HepG2 (cell line): ENCODE measurements around the gene ARL2. TPM values are rescaled to one million over a fixed set of nuclear protein-coding genes. Genes with fewer than 3 reads are reported as not detected.

Experiments used
- HMGA1 ChIP-seq: sonication (generic); formaldehyde crosslinking; conservative IDR thresholded peaks from 2 replicates; pipeline ENCODE4 v1.4.0; 2020; ENCODE audit warnings: missing genetic modification reagents
- KDM5B ChIP-seq: sonication (generic); formaldehyde crosslinking; IDR thresholded peaks from 2 replicates; pipeline ENCODE4 v1.4.0; 2020; ENCODE audit warnings: missing genetic modification reagents, mild to moderate bottlenecking, borderline replicate concordance
- KLF12 ChIP-seq: sonication (generic); formaldehyde crosslinking; IDR thresholded peaks from 2 replicates; pipeline ENCODE4 v1.4.0; 2020; ENCODE audit warnings: missing genetic modification reagents, borderline replicate concordance
- KMT2B ChIP-seq: IDR thresholded peaks from 2 replicates; pipeline ENCODE4 v1.6.1; 2016; ENCODE audit warnings: missing genetic modification reagents, missing compliant biosample characterization
- MATR3 ChIP-seq: sonication (generic); formaldehyde crosslinking; IDR thresholded peaks from 2 replicates; pipeline ENCODE4 v1.4.0; 2020; ENCODE audit warnings: missing genetic modification reagents
- RARA ChIP-seq: IDR thresholded peaks from 2 replicates; pipeline ENCODE4 v1.6.1; 2016; ENCODE audit warnings: missing genetic modification reagents, missing compliant biosample characterization
- ZBTB7A ChIP-seq: sonication (generic); formaldehyde crosslinking; IDR thresholded peaks from 2 replicates; pipeline ENCODE4 v1.8.0; 2022; ENCODE audit warnings: mild to moderate bottlenecking, missing genetic modification reagents
- ZNF263 ChIP-seq: sonication (generic); formaldehyde crosslinking; IDR thresholded peaks from 2 replicates; pipeline ENCODE4 v1.4.0; 2020; ENCODE audit warnings: missing genetic modification reagents
- ZNF607 ChIP-seq: sonication (generic); formaldehyde crosslinking; IDR thresholded peaks from 2 replicates; pipeline ENCODE4 v1.5.1; 2020; ENCODE audit warnings: missing genetic modification reagents, mild to moderate bottlenecking, borderline replicate concordance
- ZSCAN21 ChIP-seq: sonication (generic); formaldehyde crosslinking; IDR thresholded peaks from 2 replicates; pipeline ENCODE4 v1.8.0; 2022; ENCODE audit warnings: mild to moderate bottlenecking, missing genetic modification reagents, moderate library complexity, borderline replicate concordance
- polyA plus RNA-seq, 8 experiments: library from polyadenylated mRNA; depleted of rRNA in 3 of 8; stranded (reverse) in 7 of 8; unstranded in 1 of 8; fragments of >200 nt; fragmentation: Illumina TruSeq in 4 of 8; extraction: Trizol in 4 of 8; gene quantifications; 2 replicates each; pipeline versions ENCODE4 v1.2.1 to v1.2.3, GENCODE V29; 2011 to 2016; ENCODE audit warnings: low read depth in 4 of 8, missing spikeins in 1 of 8, mixed read lengths in 1 of 8; ENCODE audit not compliant: insufficient read depth in 1 of 8
- total RNA-seq, 5 experiments: library from RNA; depleted of rRNA; stranded (reverse); fragments of >200 nt; fragmentation: Illumina TruSeq; extraction: Trizol; gene quantifications; 2 replicates each; pipeline ENCODE4 v1.2.3, GENCODE V29; 2016; ENCODE audit warnings: low read depth in 1 of 5
- TF ChIP-seq, protein P1 (sequence below): sonication (generic); formaldehyde crosslinking; conservative IDR thresholded peaks from 2 replicates; pipeline ENCODE4 v1.8.1; 2023; ENCODE audit warnings: missing genetic modification reagents
- TF ChIP-seq, protein P2 (sequence below): sonication (generic); formaldehyde crosslinking; IDR thresholded peaks from 2 replicates; pipeline ENCODE4 v1.5.1; 2020; ENCODE audit warnings: mild to moderate bottlenecking, missing genetic modification reagents, moderate library complexity
- TF ChIP-seq, protein P3 (sequence below): IDR thresholded peaks from 2 replicates; pipeline ENCODE4 v1.6.1; 2016
- TF ChIP-seq, protein P4 (sequence below): IDR thresholded peaks from 2 replicates; pipeline ENCODE4 v1.6.1; 2012; ENCODE audit warnings: inconsistent platforms

ARL2 gene
- total and polyA plus RNA-seq, 2 of the 13 experiments (the other 11 are each of a cell fraction or from before 2014, with no cell fraction given), result 82.9 to 84.4 TPM

DNA sequence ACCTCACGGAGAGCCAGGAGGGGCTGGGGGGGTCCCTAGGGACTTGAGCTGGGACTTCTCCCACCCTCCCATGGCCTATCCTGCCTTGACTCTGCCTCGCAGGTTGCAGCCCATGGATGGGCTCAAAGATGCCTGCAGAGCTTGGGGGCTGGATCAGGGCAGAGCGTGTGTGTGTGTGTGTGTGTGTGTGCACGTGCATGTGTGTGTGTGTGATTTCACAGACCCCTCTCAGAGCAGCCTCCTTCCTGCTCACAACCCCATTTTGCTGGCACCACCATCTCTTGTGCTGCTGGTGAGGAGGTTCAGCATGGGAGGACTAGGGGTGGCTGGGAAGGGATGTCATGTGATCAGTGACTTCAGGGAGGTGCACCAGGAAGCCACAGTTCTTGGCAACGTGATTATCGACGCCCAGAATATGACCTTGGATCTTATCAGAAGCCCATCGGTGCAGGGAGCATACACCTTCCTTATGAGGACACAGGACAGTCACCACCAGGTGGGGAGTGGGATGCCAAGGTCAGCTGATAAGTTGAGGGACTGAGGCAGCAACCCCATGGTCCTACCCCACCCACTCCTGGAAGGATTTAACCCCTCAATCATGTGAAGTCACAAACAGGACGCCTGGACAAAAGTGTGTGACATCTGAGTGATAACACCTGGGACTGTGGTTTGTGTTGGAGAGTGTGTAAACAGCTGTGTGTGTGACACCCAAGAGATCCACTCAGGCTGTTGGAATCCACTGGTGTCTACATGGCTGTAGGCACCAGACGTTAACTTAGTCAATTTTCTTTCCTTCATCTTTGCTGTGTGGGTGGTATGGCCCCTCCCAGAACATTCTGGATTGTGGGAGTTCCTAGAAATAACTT is 46.2 kb downstream of the ARL2 start (continued):
- TF ChIP-seq KDM5B (CRISPR knock-in tag) (peak; percentile 56; the same call in 1 of the 2 replicates), KMT2B (0 out of 2 replicates have a peak, but pooled peaks have one; percentile 12), ZSCAN21 (CRISPR knock-in tag) (0 out of 2 replicates have a peak, but pooled peaks have one; percentile 28), ZNF263 (CRISPR knock-in tag) (peak; percentile 35; the same call in 1 of the 2 replicates), KLF12 (0 out of 2 replicates have a peak, but pooled peaks have one; percentile 40), ZBTB7A (CRISPR knock-in tag) (peak; percentile 60; the same call in 1 of the 2 replicates), ZNF607 (CRISPR knock-in tag) (no peak), HMGA1 (CRISPR knock-in tag) (no peak), RARA (CRISPR knock-in tag) (0 out of 2 replicates have a peak, but pooled peaks have one; percentile 13), MATR3 (no peak)
- TF ChIP-seq, protein P1, sequence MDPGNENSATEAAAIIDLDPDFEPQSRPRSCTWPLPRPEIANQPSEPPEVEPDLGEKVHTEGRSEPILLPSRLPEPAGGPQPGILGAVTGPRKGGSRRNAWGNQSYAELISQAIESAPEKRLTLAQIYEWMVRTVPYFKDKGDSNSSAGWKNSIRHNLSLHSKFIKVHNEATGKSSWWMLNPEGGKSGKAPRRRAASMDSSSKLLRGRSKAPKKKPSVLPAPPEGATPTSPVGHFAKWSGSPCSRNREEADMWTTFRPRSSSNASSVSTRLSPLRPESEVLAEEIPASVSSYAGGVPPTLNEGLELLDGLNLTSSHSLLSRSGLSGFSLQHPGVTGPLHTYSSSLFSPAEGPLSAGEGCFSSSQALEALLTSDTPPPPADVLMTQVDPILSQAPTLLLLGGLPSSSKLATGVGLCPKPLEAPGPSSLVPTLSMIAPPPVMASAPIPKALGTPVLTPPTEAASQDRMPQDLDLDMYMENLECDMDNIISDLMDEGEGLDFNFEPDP (CRISPR knock-in tag), result 0 out of 2 replicates have a peak, but pooled peaks have one; percentile 51
- TF ChIP-seq, protein P2, sequence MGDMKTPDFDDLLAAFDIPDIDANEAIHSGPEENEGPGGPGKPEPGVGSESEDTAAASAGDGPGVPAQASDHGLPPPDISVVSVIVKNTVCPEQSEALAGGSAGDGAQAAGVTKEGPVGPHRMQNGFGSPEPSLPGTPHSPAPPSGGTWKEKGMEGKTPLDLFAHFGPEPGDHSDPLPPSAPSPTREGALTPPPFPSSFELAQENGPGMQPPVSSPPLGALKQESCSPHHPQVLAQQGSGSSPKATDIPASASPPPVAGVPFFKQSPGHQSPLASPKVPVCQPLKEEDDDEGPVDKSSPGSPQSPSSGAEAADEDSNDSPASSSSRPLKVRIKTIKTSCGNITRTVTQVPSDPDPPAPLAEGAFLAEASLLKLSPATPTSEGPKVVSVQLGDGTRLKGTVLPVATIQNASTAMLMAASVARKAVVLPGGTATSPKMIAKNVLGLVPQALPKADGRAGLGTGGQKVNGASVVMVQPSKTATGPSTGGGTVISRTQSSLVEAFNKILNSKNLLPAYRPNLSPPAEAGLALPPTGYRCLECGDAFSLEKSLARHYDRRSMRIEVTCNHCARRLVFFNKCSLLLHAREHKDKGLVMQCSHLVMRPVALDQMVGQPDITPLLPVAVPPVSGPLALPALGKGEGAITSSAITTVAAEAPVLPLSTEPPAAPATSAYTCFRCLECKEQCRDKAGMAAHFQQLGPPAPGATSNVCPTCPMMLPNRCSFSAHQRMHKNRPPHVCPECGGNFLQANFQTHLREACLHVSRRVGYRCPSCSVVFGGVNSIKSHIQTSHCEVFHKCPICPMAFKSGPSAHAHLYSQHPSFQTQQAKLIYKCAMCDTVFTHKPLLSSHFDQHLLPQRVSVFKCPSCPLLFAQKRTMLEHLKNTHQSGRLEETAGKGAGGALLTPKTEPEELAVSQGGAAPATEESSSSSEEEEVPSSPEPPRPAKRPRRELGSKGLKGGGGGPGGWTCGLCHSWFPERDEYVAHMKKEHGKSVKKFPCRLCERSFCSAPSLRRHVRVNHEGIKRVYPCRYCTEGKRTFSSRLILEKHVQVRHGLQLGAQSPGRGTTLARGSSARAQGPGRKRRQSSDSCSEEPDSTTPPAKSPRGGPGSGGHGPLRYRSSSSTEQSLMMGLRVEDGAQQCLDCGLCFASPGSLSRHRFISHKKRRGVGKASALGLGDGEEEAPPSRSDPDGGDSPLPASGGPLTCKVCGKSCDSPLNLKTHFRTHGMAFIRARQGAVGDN (CRISPR knock-in tag), result peak; percentile 49
- TF ChIP-seq, protein P3, sequence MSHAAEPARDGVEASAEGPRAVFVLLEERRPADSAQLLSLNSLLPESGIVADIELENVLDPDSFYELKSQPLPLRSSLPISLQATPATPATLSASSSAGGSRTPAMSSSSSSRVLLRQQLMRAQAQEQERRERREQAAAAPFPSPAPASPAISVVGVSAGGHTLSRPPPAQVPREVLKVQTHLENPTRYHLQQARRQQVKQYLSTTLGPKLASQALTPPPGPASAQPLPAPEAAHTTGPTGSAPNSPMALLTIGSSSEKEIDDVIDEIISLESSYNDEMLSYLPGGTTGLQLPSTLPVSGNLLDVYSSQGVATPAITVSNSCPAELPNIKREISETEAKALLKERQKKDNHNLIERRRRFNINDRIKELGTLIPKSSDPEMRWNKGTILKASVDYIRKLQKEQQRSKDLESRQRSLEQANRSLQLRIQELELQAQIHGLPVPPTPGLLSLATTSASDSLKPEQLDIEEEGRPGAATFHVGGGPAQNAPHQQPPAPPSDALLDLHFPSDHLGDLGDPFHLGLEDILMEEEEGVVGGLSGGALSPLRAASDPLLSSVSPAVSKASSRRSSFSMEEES (CRISPR knock-in tag), result 0 out of 2 replicates have a peak, but pooled peaks have one; percentile 28
- TF ChIP-seq, protein P4, sequence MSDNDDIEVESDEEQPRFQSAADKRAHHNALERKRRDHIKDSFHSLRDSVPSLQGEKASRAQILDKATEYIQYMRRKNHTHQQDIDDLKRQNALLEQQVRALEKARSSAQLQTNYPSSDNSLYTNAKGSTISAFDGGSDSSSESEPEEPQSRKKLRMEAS, result peak; percentile 40; the same call in 1 of the 2 replicates
